ENCODE measurements around the gene ETV3L.
"Not testable (repeated sequence)": the region's sequence is repeated elsewhere in the genome, so short reads cannot be mapped to it uniquely, and the experiment has no call there.

The ETV3L gene

DNA sequence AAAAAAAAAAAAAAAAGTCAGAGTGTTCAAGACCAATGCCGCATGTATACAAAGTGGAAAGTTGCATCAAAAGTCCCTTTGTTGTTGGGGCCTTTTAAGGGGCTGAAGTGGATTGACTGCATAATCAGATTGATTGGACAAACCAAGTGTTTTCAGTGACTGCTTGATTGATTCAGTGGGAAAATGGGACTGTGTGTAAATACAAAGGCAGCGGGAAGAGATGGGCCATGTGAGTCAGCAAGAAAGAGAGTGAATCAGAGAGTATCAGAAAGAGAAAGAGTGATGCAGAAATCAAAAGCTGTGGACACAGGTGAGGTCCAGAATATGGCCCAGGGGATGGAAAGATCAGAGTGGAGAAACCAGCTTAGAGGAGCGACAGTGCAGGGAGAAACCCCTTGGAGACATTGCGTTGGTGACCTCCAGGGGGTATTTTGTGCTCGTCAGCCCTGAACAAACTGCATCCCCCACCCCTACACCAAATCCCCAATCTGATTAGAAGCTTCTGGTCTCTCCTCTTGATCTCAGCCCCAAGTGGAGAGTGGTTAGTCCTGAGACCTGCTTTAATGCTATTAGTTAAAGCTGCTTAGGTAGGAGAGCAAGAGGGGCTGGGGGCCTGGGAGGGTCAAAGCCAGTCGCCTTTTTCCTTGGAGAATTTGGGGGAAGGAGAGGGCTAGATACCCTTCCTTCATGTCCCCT, 5.1 kb upstream of the ETV3L start:
- no peaks in the 10 kb centered on the region for H3F3A ChIP-seq (ENCODE audit: control insufficient read depth, insufficient read depth)
- H3K4me2 ChIP-seq (ENCODE audit: low read length): no peak overlapping the region
- H4K20me1 ChIP-seq (ENCODE audit: control insufficient read depth, insufficient read depth, low read depth, low read length): no peaks in the 10 kb centered on the region
- TF ChIP-seq EZH2phosphoT487 (IDR thresholded peaks at IDR 0.05; ENCODE audit: borderline replicate concordance, low read length): no peak
- TF ChIP-seq, protein P1, sequence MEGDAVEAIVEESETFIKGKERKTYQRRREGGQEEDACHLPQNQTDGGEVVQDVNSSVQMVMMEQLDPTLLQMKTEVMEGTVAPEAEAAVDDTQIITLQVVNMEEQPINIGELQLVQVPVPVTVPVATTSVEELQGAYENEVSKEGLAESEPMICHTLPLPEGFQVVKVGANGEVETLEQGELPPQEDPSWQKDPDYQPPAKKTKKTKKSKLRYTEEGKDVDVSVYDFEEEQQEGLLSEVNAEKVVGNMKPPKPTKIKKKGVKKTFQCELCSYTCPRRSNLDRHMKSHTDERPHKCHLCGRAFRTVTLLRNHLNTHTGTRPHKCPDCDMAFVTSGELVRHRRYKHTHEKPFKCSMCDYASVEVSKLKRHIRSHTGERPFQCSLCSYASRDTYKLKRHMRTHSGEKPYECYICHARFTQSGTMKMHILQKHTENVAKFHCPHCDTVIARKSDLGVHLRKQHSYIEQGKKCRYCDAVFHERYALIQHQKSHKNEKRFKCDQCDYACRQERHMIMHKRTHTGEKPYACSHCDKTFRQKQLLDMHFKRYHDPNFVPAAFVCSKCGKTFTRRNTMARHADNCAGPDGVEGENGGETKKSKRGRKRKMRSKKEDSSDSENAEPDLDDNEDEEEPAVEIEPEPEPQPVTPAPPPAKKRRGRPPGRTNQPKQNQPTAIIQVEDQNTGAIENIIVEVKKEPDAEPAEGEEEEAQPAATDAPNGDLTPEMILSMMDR (IDR thresholded peaks at IDR 0.05; ENCODE audit: low read depth, low read length, poor library complexity, severe bottlenecking): no peak
- no peaks in the 10 kb centered on the region for H3K36me3 ChIP-seq (ENCODE audit: control insufficient read depth, low read length)
- H3K79me2 ChIP-seq (ENCODE audit: control insufficient read depth, low read length): no peaks in the 10 kb centered on the region
- no peaks in the 10 kb centered on the region for H3K9me3 ChIP-seq (ENCODE audit: control insufficient read depth, insufficient read depth, low read length)
- no peaks in the 10 kb centered on the region for H3K9me2 ChIP-seq (replicated peaks; ENCODE audit: control insufficient read depth, low read length)
- H3K27ac ChIP-seq (ENCODE audit: low read depth, low read length): no peak overlapping the region
- H3K4me1 ChIP-seq (ENCODE audit: control insufficient read depth, low read length): 0 out of 2 replicates have a peak, but pooled peaks cover 5% of the 10 kb centered on the region
- H3K27me3 ChIP-seq (ENCODE audit: control insufficient read depth, low read length): peaks cover 74% of the 10 kb centered on the region
- H3K4me3 ChIP-seq (ENCODE audit: low read length): no peak overlapping the region

DNA sequence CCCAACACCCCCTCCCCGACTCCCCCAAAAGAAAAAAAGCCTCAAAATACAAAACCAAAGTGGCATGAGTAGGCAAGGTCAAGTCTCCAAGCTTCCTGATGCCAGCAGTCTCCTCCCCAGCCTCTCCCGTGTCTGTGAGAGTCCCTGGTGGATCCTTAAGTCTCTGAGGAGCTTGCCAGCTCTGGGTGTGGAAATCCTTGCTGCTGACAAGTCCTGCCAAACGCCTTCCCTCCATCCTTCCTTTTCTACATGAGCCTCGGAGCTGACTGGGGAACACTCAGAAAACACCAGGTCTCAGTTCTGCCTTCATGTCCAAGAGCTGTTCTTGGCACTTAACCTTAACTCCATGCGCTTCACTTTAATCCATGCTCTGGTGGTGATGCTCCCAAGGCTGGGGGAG, 3.7 kb upstream of the ETV3L start:
- no peak overlapping the region for H3K4me2 ChIP-seq (ENCODE audit: low read length)
- no peaks in the 10 kb centered on the region for H3F3A ChIP-seq (ENCODE audit: control insufficient read depth, insufficient read depth)
- no peak overlapping the region for H3K27ac ChIP-seq (ENCODE audit: low read depth, low read length)
- no peaks in the 10 kb centered on the region for H4K20me1 ChIP-seq (ENCODE audit: control insufficient read depth, insufficient read depth, low read depth, low read length)
- no peaks in the 10 kb centered on the region for H3K9me2 ChIP-seq (replicated peaks; ENCODE audit: control insufficient read depth, low read length)
- no peak for TF ChIP-seq EZH2phosphoT487 (IDR thresholded peaks at IDR 0.05; ENCODE audit: borderline replicate concordance, low read length)
- TF ChIP-seq, protein P1 (IDR thresholded peaks at IDR 0.05; ENCODE audit: low read depth, low read length, poor library complexity, severe bottlenecking): no peak
- H3K36me3 ChIP-seq (ENCODE audit: control insufficient read depth, low read length): no peaks in the 10 kb centered on the region
- H3K79me2 ChIP-seq (ENCODE audit: control insufficient read depth, low read length): no peaks in the 10 kb centered on the region
- H3K4me3 ChIP-seq (ENCODE audit: low read length): no peak overlapping the region
- H3K27me3 ChIP-seq (ENCODE audit: control insufficient read depth, low read length): peaks cover 61% of the 10 kb centered on the region
- no peaks in the 10 kb centered on the region for H3K9me3 ChIP-seq (ENCODE audit: control insufficient read depth, insufficient read depth, low read length)
- H3K4me1 ChIP-seq (ENCODE audit: control insufficient read depth, low read length): 0 out of 2 replicates have a peak, but pooled peaks cover 5% of the 10 kb centered on the region

DNA sequence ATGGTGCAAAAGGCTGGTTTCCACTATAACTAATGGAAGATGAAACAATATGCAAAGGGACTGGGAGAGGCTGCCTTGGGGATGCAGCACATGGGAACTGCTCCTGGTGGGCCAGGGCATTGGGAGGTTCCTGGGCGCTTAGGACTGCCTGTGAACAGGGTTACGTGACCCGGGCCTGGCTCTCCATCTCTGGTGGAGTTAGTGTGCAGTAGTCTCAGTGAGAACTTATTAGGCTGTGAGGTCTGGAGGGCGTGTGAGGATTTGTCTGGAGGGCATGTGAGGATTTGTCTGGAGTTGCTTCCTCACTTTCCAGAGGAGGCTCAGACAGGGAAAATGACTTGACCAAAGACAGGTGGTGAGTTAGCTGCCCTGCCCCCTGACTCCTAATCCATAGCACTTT, 1.5 kb upstream of the ETV3L start:
- no peaks in the 10 kb centered on the region for H3K9me3 ChIP-seq (ENCODE audit: control insufficient read depth, insufficient read depth, low read length)
- H3K4me1 ChIP-seq (ENCODE audit: control insufficient read depth, low read length): no peaks in the 10 kb centered on the region
- no peak overlapping the region for H3K4me3 ChIP-seq (ENCODE audit: low read length)
- H4K20me1 ChIP-seq (ENCODE audit: control insufficient read depth, insufficient read depth, low read depth, low read length): no peaks in the 10 kb centered on the region
- no peak overlapping the region for H3K27ac ChIP-seq (ENCODE audit: low read depth, low read length)
- H3K79me2 ChIP-seq (ENCODE audit: control insufficient read depth, low read length): no peaks in the 10 kb centered on the region
- H3F3A ChIP-seq (ENCODE audit: control insufficient read depth, insufficient read depth): no peaks in the 10 kb centered on the region
- peaks cover 40% of the 10 kb centered on the region for H3K27me3 ChIP-seq (ENCODE audit: control insufficient read depth, low read length)
- no peak for TF ChIP-seq EZH2phosphoT487 (IDR thresholded peaks at IDR 0.05; ENCODE audit: borderline replicate concordance, low read length)
- TF ChIP-seq, protein P1 (IDR thresholded peaks at IDR 0.05; ENCODE audit: low read depth, low read length, poor library complexity, severe bottlenecking): no peak
- no peak overlapping the region for H3K4me2 ChIP-seq (ENCODE audit: low read length)
- no peaks in the 10 kb centered on the region for H3K36me3 ChIP-seq (ENCODE audit: control insufficient read depth, low read length)
- no peaks in the 10 kb centered on the region for H3K9me2 ChIP-seq (replicated peaks; ENCODE audit: control insufficient read depth, low read length)

DNA sequence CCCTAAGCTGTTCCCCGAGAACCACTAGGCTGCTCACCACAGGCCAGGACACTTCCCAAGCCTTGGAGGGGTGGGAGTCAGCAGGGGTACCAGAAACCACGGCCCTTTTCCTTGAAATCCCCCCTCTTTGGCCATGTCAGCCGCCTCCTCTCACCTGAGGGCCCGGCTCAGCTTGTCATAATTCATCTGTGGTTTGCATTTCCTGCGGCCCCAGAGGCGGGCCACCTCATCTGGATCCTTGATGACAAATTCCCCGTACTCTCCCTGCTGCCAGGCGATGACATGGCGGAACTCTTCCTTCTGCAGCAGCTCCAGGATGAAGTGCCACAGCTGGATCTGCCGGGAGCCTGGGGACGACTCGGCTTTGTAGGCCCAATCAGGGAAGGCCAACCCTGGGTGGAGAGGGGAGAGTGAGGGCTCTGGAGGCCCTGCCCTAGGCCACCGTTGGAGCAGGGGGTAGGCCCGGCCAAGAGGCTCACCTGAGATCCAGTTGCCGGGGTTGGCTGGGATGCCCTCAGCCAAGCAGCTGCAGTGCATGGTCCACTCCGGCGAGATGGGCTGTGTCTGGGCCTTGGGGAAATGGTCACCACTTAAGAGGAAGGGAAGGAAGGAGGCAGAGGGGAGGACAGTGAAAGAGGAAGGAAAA, 498 bp downstream of the ETV3L start:
- H3K79me2 ChIP-seq (ENCODE audit: control insufficient read depth, low read length); H4K20me1 ChIP-seq (ENCODE audit: control insufficient read depth, insufficient read depth, low read depth, low read length); H3K4me2 ChIP-seq (ENCODE audit: low read length); H3K4me1 ChIP-seq (ENCODE audit: control insufficient read depth, low read length); H3K4me3 ChIP-seq (ENCODE audit: low read length); H3K9me3 ChIP-seq (ENCODE audit: control insufficient read depth, insufficient read depth, low read length); H3K27ac ChIP-seq (ENCODE audit: low read depth, low read length); H3K36me3 ChIP-seq (ENCODE audit: control insufficient read depth, low read length); H3K9me2 ChIP-seq (replicated peaks; ENCODE audit: control insufficient read depth, low read length); H3F3A ChIP-seq (ENCODE audit: control insufficient read depth, insufficient read depth): not testable (repeated sequence)
- peaks cover 24% of the 10 kb centered on the region for H3K27me3 ChIP-seq (ENCODE audit: control insufficient read depth, low read length)

Data from DOHH2 (cell line).